Neuron (in vitro differentiated cells): ENCODE data around the gene WIF1.

Experiments
- H2AFZ ChIP-seq: one replicate; pipeline ENCODE4 v1.6.1; 2013; ENCODE audit warnings: low read depth, mild to moderate bottlenecking, inconsistent platforms, low read length, moderate library complexity
- H3K27me3 ChIP-seq: one replicate; pipeline ENCODE4 v1.6.1; 2013; ENCODE audit warnings: low read length; ENCODE audit not compliant: insufficient read depth
- H3K36me3 ChIP-seq: one replicate; pipeline ENCODE4 v1.6.1; 2013; ENCODE audit warnings: low read length; ENCODE audit not compliant: insufficient read depth
- H3K4me1 ChIP-seq: one replicate; pipeline ENCODE4 v1.6.1; 2013; ENCODE audit warnings: low read length; ENCODE audit not compliant: insufficient read depth
- H3K4me3 ChIP-seq: 2 replicates; pipeline ENCODE4 v1.5.1; 2013; ENCODE audit warnings: mild to moderate bottlenecking, low read length, moderate library complexity
- H3K9me3 ChIP-seq: one replicate; pipeline ENCODE4 v1.6.1; 2013; ENCODE audit warnings: low read length

The WIF1 gene

DNA sequence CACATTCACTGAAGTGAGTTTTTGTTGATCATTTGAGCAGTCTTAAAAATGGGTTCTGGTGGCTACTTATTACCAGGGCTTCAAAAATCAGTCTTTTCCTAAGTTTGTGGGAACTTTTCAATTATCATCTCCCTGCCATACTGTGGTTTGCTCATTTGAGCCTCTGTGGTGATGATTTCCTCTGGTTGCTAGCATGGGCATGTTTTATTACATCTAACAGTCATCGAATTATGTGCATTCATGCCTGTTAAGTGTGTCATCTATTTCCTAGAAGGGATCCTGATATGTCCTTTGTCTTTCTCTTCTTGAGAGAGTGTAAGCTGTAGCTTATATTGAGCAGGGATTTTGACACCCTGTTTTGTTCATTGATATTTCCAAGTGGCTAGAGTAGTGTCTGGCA, 116.8 kb downstream of the WIF1 start:
- Histone ChIP-seq H3K36me3 (no peaks in the 10 kb centered on the region), H3K4me3 (no peak overlapping the region), H3K9me3 (no peaks in the 10 kb centered on the region), H3K4me1 (no peaks in the 10 kb centered on the region), H2AFZ (no peak overlapping the region), H3K27me3 (no peaks in the 10 kb centered on the region)
